Measurements from ENCODE around the gene C15orf61. TPM values are rescaled to one million over a fixed set of nuclear protein-coding genes. Genes with fewer than 3 reads are reported as not detected.

Gene C15orf61
- total and polyA plus RNA-seq, 10 donors = 0.87 to 10.0 (median 3.4) TPM

DNA sequence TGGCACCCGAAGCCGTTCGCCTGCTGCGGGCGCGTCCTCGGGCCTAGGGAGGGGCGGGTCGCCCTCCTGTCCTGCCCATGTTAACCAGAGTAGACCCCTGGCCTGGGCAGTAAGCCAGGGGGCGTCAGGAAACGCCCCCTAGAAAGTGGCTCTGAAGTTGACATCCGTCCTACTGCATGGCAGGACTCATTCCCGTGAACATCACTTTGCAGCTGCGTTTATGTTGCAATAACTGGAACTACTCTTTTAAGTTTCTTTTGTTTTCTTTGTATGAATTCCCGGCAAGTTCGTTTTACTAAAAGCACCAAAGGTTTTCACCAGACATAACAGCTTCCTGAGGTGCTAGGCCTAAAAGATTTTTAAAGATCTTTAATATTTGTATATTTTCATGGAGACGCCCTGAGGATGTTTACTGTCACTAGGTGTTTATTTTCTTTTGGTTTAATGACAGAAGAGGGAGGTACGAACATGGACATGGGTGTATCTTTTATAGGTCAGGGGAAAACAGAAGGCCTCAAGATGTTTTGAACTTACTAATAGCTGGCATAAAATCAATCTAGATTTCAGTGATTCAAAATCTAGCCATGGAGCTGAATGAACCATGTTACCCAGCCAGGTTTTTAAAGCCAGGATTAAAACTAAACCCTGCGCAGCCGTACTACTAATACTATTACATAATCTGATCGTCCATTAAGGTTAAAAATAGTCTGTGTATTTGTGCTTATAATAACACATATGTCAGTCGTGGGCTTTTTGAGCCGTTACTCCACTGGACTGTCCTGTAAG, 1.0 kb downstream of the C15orf61 start:
- Histone ChIP-seq H3K27me3 (replicated peaks in 1 of 7) (no peaks in the 10 kb centered on the region), H3K9me3 (no peaks in the 10 kb centered on the region), H3K27ac (peak overlapping the region; percentile 90 to 97 (median 96)), H3K36me3 (peaks cover 0 to 14% (median 0%) of the 10 kb centered on the region in 6 donors), H3K4me1 (peaks cover 12 to 42% (median 33%) of the 10 kb centered on the region in 6 donors), H3K4me3 (peak overlapping the region; percentile 71 to 91 (median 85))
- no peak for DNase-seq
- TF ChIP-seq, protein P1, sequence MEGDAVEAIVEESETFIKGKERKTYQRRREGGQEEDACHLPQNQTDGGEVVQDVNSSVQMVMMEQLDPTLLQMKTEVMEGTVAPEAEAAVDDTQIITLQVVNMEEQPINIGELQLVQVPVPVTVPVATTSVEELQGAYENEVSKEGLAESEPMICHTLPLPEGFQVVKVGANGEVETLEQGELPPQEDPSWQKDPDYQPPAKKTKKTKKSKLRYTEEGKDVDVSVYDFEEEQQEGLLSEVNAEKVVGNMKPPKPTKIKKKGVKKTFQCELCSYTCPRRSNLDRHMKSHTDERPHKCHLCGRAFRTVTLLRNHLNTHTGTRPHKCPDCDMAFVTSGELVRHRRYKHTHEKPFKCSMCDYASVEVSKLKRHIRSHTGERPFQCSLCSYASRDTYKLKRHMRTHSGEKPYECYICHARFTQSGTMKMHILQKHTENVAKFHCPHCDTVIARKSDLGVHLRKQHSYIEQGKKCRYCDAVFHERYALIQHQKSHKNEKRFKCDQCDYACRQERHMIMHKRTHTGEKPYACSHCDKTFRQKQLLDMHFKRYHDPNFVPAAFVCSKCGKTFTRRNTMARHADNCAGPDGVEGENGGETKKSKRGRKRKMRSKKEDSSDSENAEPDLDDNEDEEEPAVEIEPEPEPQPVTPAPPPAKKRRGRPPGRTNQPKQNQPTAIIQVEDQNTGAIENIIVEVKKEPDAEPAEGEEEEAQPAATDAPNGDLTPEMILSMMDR (IDR thresholded peaks at IDR 0.05 in 8 of 11, conservative IDR thresholded peaks at IDR 0.05 in 3 of 11) = no peak
- 3 to 6% (median 4%) methylated on average over 20 to 23 of the region's 23 CpGs for WGBS, 5 donors
- intact Hi-C loops (cut with DNase I; ENCODE audit: low total_unique reads) = loop anchor here (5.0 kb wide), 1 partner anchor 315 kb away; no protein-coding TSS in a partner anchor

GRCh38 chr15:67523330-67523729, 2.4 kb downstream of the C15orf61 start:
- WGBS, 5 donors = 84 to 93% (median 89%) methylated on average over 1 of the region's 1 CpG
- H3K27ac ChIP-seq = peak overlapping the region in 1 of 8 donors; percentile 96
- no peaks in the 10 kb centered on the region for H3K9me3 ChIP-seq
- H3K4me1 ChIP-seq = peaks cover 12 to 42% (median 33%) of the 10 kb centered on the region in 6 donors
- peaks cover 0 to 24% (median 2%) of the 10 kb centered on the region in 6 donors for H3K36me3 ChIP-seq
- intact Hi-C loops (cut with DNase I; ENCODE audit: low total_unique reads) = loop anchor here (5.0 kb wide), 1 partner anchor 314 kb away; no protein-coding TSS in a partner anchor
- no peak for DNase-seq
- H3K4me3 ChIP-seq = no peak overlapping the region
- TF ChIP-seq POLR2A (IDR thresholded peaks at IDR 0.05) (no peak), POLR2AphosphoS5 (IDR thresholded peaks at IDR 0.05) (no peak)
- TF ChIP-seq, protein P1 (IDR thresholded peaks at IDR 0.05 in 8 of 11, conservative IDR thresholded peaks at IDR 0.05 in 3 of 11) = no peak
- H3K27me3 ChIP-seq (replicated peaks in 1 of 7) = no peaks in the 10 kb centered on the region

DNA sequence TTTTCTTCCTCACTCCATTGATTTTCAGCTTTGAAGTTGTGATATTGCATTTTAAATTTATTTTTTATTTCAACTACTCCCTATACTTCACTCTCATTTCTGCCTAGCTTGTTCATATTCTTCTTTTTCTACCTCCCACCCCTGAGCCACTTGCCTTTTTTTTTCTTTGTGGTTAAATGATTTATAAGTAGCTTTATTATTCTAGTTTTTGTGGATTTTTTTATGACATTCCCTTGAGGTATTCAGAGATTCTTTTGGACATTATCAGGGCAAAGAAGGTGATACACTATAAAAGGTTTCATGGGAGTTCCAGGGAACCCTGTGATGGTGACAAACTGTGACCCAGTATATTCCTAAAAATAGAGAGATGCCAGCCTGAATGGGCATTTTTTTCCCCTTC, 3.3 kb downstream of the C15orf61 start:
- no peaks in the 10 kb centered on the region for H3K27me3 ChIP-seq (replicated peaks in 1 of 7)
- no peaks in the 10 kb centered on the region for H3K9me3 ChIP-seq
- peaks cover 12 to 42% (median 33%) of the 10 kb centered on the region in 6 donors for H3K4me1 ChIP-seq
- no peak overlapping the region for H3K27ac ChIP-seq
- H3K36me3 ChIP-seq = peaks cover 0 to 25% (median 2%) of the 10 kb centered on the region in 6 donors
- TF ChIP-seq, protein P1 (IDR thresholded peaks at IDR 0.05 in 8 of 11, conservative IDR thresholded peaks at IDR 0.05 in 3 of 11) = no peak
- TF ChIP-seq POLR2AphosphoS5 (IDR thresholded peaks at IDR 0.05) (no peak), POLR2A (IDR thresholded peaks at IDR 0.05) (no peak)
- H3K4me3 ChIP-seq = no peak overlapping the region
- intact Hi-C loops (cut with DNase I; ENCODE audit: low total_unique reads) = loop anchor here (5.0 kb wide), 1 partner anchor 313 kb away; no protein-coding TSS in a partner anchor
- no peak for DNase-seq

DNA sequence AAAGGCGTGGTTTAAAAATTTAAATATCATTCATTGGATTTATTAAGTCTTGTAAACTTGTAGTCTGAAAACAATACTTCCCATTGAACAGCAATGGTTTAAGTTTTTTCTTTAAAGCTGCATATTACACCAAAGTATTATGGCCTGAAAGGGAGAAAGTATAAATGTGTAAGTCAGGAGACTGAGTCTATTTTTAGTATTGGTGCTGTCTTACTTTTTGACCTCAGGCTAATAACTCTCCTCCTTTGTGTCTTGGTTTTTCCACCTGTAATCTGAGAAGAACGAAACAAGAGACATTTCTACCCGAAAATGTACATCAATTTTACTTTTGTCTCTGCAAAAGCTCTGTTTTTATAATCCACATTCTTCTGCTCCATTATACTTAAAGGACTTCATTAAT, 7.6 kb downstream of the C15orf61 start:
- TF ChIP-seq, protein P1 (IDR thresholded peaks at IDR 0.05 in 8 of 11, conservative IDR thresholded peaks at IDR 0.05 in 3 of 11) = no peak
- no peak for TF ChIP-seq POLR2AphosphoS5 (IDR thresholded peaks at IDR 0.05)
- no peak for TF ChIP-seq POLR2A (IDR thresholded peaks at IDR 0.05)
- intact Hi-C loops (cut with DNase I; ENCODE audit: low total_unique reads) = no loop called here
- H3K4me3 ChIP-seq = no peak overlapping the region
- H3K27me3 ChIP-seq (replicated peaks in 1 of 7) = no peaks in the 10 kb centered on the region
- H3K27ac ChIP-seq = no peak overlapping the region
- peaks cover 0 to 30% (median 2%) of the 10 kb centered on the region in 6 donors for H3K36me3 ChIP-seq
- no peak for DNase-seq
- H3K4me1 ChIP-seq = peaks cover under 1 to 10% (median 5%) of the 10 kb centered on the region in 6 donors
- no peaks in the 10 kb centered on the region for H3K9me3 ChIP-seq
- 95 to 99% (median 97%) methylated on average over 3 of the region's 3 CpGs for WGBS, 5 donors

All from spleen (tissue), 11 donors.